Subcutaneous abdominal adipose tissue (tissue), 5 donors: ENCODE measurements around the gene IL1RAP.
A peak's percentile ranks its signal among the peaks of the same experiment; 100 is the strongest.
"Not testable (repeated sequence)": the region's sequence is repeated elsewhere in the genome, so short reads cannot be mapped to it uniquely, and the experiment has no call there.

ENCODE experiments used
- H3K27ac ChIP-seq: one replicate; pipeline ENCODE4 v1.7.0; 2013; ENCODE audit warnings: low read depth, mild to moderate bottlenecking, inconsistent platforms, low read length, moderate library complexity
- H3K27me3 ChIP-seq, 5 donors: one replicate each; pipeline ENCODE4 v1.7.0; 2013; ENCODE audit warnings: low read length in 5 of 5, inconsistent platforms in 1 of 5; ENCODE audit not compliant: control insufficient read depth in 5 of 5, insufficient read depth in 4 of 5
- H3K36me3 ChIP-seq, 5 donors: one replicate each; pipeline ENCODE4 v1.7.0; 2013; ENCODE audit warnings: low read length in 5 of 5; ENCODE audit not compliant: control insufficient read depth in 5 of 5, insufficient read depth in 5 of 5
- H3K4me1 ChIP-seq, 5 donors: one replicate each; pipeline ENCODE4 v1.7.0; 2013; ENCODE audit warnings: low read length in 5 of 5, mild to moderate bottlenecking in 3 of 5, moderate library complexity in 1 of 5; ENCODE audit not compliant: control insufficient read depth in 5 of 5, insufficient read depth in 5 of 5
- H3K4me3 ChIP-seq, 5 donors: one replicate each; pipeline ENCODE4 v1.7.0; 2013; ENCODE audit warnings: low read length in 5 of 5, low read depth in 1 of 5
- H3K9ac ChIP-seq, 5 donors: one replicate each; pipeline ENCODE4 v1.7.0; 2013; ENCODE audit warnings: low read length in 5 of 5, mild to moderate bottlenecking in 4 of 5, moderate library complexity in 3 of 5
- H3K9me3 ChIP-seq, 5 donors: one replicate each; pipeline ENCODE4 v1.7.0; 2013; ENCODE audit warnings: low read length in 5 of 5; ENCODE audit not compliant: control insufficient read depth in 5 of 5
- donor health status: healthy.
- donor health status: healthy.
- donor health status: healthy.
- donor health status: healthy.
- donor health status: healthy.

The IL1RAP gene

GRCh38 chr3:190505381-190506003 lies 8.4 kb upstream of the IL1RAP start:
- Histone ChIP-seq H3K4me1 (no peaks in the 10 kb centered on the region), H3K9ac (no peak overlapping the region), H3K27ac (no peak overlapping the region), H3K4me3 (no peak overlapping the region), H3K27me3 (peaks cover 0 to 4% (median 0%) of the 10 kb centered on the region in 5 donors), H3K9me3 (no peaks in the 10 kb centered on the region), H3K36me3 (no peaks in the 10 kb centered on the region)

- Histone ChIP-seq H3K27ac (no peak overlapping the region), H3K9me3 (no peaks in the 10 kb centered on the region), H3K9ac (no peak overlapping the region), H3K27me3 (peaks cover 0 to 4% (median 0%) of the 10 kb centered on the region in 5 donors), H3K36me3 (no peaks in the 10 kb centered on the region), H3K4me1 (no peaks in the 10 kb centered on the region), H3K4me3 (no peak overlapping the region)
Measured at GRCh38 chr3:190506271-190506670, 7.6 kb upstream of the IL1RAP start.

- Histone ChIP-seq H3K4me3 (no peak overlapping the region), H3K27ac (no peak overlapping the region), H3K9ac (no peak overlapping the region), H3K9me3 (no peaks in the 10 kb centered on the region), H3K36me3 (no peaks in the 10 kb centered on the region), H3K4me1 (peaks cover 5 to 18% (median 13%) of the 10 kb centered on the region in 5 donors), H3K27me3 (no peaks in the 10 kb centered on the region)
Measured at GRCh38 chr3:190512666-190513065, 1.2 kb upstream of the IL1RAP start.

GRCh38 chr3:190514413-190515153 lies 698 bp downstream of the IL1RAP start:
- no peaks in the 10 kb centered on the region for H3K36me3 ChIP-seq
- H3K9ac ChIP-seq: peak overlapping the region; percentile 79 to 91 (median 85)
- peaks cover 5 to 18% (median 13%) of the 10 kb centered on the region in 5 donors for H3K4me1 ChIP-seq

GRCh38 chr3:190516416-190516815 lies 2.5 kb downstream of the IL1RAP start:
- no peaks in the 10 kb centered on the region for H3K9me3 ChIP-seq
- no peaks in the 10 kb centered on the region for H3K36me3 ChIP-seq
- no peaks in the 10 kb centered on the region for H3K27me3 ChIP-seq
- no peak overlapping the region for H3K4me3 ChIP-seq
- no peak overlapping the region for H3K27ac ChIP-seq
- peaks cover 5 to 18% (median 13%) of the 10 kb centered on the region in 5 donors for H3K4me1 ChIP-seq
- no peak overlapping the region for H3K9ac ChIP-seq

More at GRCh38 chr3:190514413-190515153, 698 bp downstream of the IL1RAP start:
- no peaks in the 10 kb centered on the region for H3K27me3 ChIP-seq
- H3K4me3 ChIP-seq: peak overlapping the region; percentile 79 to 96 (median 92)
- H3K9me3 ChIP-seq: no peaks in the 10 kb centered on the region
- H3K27ac ChIP-seq: peak overlapping the region; percentile 26

GRCh38 chr3:190517687-190518086 lies 3.8 kb downstream of the IL1RAP start:
- Histone ChIP-seq H3K27me3 (no peaks in the 10 kb centered on the region), H3K4me1 (peaks cover 5 to 18% (median 13%) of the 10 kb centered on the region in 5 donors), H3K9ac (no peak overlapping the region), H3K9me3 (no peaks in the 10 kb centered on the region), H3K36me3 (no peaks in the 10 kb centered on the region), H3K27ac (no peak overlapping the region), H3K4me3 (no peak overlapping the region)

GRCh38 chr3:190518531-190518930 lies 4.6 kb downstream of the IL1RAP start:
- not testable (repeated sequence) for H3K27ac ChIP-seq, H3K9me3 ChIP-seq, H3K4me3 ChIP-seq, H3K9ac ChIP-seq, H3K36me3 ChIP-seq, H3K27me3 ChIP-seq
- H3K4me1 ChIP-seq: peaks cover 5 to 15% (median 7%) of the 10 kb centered on the region in 5 donors

GRCh38 chr3:190519886-190520285 lies 6.0 kb downstream of the IL1RAP start:
- peaks cover under 1 to 4% (median 3%) of the 10 kb centered on the region in 5 donors for H3K4me1 ChIP-seq
- H3K9ac ChIP-seq: no peak overlapping the region
- H3K4me3 ChIP-seq: no peak overlapping the region
- H3K36me3 ChIP-seq: no peaks in the 10 kb centered on the region
- H3K9me3 ChIP-seq: peaks cover 0 to 3% (median 0%) of the 10 kb centered on the region in 5 donors
- H3K27me3 ChIP-seq: no peaks in the 10 kb centered on the region
- H3K27ac ChIP-seq: no peak overlapping the region

- Histone ChIP-seq H3K36me3 (no peaks in the 10 kb centered on the region), H3K9me3 (peaks cover 0 to 3% (median 0%) of the 10 kb centered on the region in 5 donors), H3K9ac (no peak overlapping the region), H3K27me3 (no peaks in the 10 kb centered on the region), H3K27ac (no peak overlapping the region), H3K4me1 (peaks cover 2 to 4% (median 3%) of the 10 kb centered on the region in 5 donors), H3K4me3 (no peak overlapping the region)
Measured at GRCh38 chr3:190521998-190522397, 8.1 kb downstream of the IL1RAP start.

- Histone ChIP-seq H3K9me3 (peaks cover 0 to 3% (median 0%) of the 10 kb centered on the region in 5 donors), H3K27ac (no peak overlapping the region), H3K36me3 (no peaks in the 10 kb centered on the region), H3K4me3 (no peak overlapping the region), H3K27me3 (no peaks in the 10 kb centered on the region), H3K4me1 (peaks cover 3 to 11% (median 9%) of the 10 kb centered on the region in 5 donors), H3K9ac (no peak overlapping the region)
Measured at GRCh38 chr3:190522621-190523222, 8.8 kb downstream of the IL1RAP start.
